ENCODE measurements around the gene TBCEL.

- TF ChIP-seq CTCF (IDR thresholded peaks at IDR 0.05; ENCODE audit: extremely low read depth in 1 of 2, insufficient read depth in 1 of 2, low read depth in 1 of 2, low read length in 2 of 2) (no peak), EZH2 (IDR thresholded peaks at IDR 0.05; ENCODE audit: borderline replicate concordance, low read depth, low read length, severe bottlenecking) (no peak), POLR2A (IDR thresholded peaks at IDR 0.05; ENCODE audit: low read depth, low read length) (no peak), MAX (IDR thresholded peaks at IDR 0.05; ENCODE audit: insufficient read depth, insufficient read length) (no peak), POLR2AphosphoS5 (IDR thresholded peaks at IDR 0.05; ENCODE audit: insufficient read depth, low read depth, low read length) (no peak), FOS (IDR thresholded peaks at IDR 0.05; ENCODE audit: borderline replicate concordance, insufficient read depth, low read length) (no peak)
Observed at GRCh38 chr11:121066623-121067022, 42.7 kb downstream of the TBCEL start.

Measured in endothelial cell of umbilical vein (primary cell).